ENCODE measurements around the gene ACACB.

ACACB gene

DNA sequence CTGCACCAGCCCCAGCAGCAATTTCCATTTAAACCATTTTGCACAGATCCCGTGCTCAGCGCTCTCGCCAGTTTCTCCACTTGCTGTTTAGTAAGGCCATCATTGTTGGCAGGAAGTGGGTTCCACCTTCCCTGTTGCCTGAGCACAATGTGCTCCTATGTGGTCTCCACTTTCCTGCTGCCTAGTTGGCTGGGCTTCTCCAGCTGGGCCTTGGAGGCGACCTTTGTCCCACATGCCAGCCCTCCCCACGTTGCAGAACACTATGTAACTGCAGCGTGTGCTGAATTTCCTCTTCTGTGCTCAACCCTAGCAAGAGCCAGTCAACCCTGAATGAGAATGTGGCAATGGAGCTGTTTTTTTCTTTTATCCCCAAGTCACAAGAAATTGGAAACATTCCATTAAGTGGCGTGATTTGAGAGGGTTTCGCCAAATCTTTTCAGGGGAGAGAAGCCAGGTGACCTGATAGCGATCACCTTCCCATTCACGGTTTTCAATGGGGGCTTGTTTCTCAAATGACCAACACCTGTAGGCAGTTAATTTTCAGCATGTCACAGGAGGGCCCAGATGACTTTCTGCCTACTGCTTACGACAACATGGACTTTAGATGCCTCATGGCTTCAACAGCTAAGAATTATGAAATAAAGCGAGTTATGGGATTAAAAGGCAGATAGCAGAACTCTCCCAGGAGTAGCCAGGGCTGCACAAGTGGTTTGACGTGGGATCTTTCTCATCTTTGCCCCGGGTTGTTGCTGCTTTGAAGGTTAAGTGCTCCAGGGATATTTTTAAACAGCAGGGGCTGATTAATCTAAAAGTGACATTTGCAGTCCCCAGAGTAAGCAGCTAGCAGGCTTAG lies at the start of gene ACACB:
ACACB (plus strand) TSS at position 830 of the 853 bp plus-strand sequence. CDS start 22,819 bp downstream, outside the sequence.
- no peak for DNase-seq

DNA sequence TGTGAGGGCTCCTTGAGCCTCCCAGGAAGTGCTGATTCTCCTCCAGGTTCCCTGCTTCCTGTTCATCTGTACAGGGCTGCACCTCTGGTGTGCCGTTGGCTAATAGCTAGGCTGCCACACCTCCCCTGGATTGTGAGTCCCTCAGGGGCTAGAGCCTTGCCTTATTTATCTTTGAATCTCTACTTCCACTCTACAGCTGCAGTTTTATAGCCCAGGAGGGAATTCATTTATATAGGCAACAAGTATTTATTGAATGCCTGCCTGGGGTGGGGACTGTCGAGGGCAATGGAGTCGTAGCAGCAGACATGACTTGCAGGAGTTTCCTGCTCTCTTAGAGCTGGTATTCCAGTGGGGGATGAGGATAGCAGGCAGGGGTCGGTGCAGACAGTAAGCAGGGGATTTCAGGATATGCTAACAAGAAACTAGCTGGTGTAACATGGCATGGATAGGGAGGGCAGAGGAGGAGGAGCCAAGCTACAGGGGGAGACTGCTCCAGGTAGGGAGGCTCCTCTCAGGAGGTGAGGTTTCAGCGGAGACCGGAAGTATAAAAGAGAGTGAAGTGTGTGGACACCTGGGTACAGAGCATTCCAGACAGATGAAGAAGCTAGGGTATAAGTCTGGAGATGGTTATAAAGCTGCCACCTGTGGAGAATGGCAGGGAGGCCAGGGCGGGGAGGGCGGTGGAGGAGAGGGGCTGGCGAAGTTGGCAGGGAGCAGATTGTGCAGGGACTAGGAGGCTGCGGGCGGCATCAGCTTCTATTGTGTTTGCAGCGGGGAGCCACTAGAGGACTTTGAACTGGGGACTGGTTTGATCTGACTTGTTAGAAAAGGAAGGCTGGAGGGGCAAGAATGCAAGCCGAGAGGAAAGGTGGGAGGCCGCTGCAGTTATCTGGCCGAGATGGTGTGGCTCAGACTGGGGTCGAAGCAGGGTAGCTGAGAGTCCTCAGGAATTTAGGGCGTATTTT lies 46.8 kb upstream of the ACACB start:
- DNase-seq: no peak

DNA sequence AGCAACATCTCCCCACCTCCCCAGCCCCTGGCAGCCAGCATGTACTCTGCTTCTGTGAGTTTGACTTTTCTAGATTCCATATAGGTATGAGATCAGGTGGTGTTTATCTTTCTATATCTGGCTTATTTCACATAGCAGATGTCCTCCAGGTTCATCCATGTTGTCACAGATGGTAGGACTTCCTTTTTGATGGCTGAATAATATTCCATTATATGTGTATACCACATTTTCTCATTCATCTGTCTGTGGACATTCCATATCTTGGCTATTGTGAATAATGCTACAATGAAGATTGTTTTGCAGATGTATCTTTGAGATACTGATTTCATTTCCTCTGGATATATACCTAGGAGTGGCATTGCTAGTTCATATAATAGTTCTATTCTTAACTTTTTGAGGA lies 41.5 kb upstream of the ACACB start:
- no peak for DNase-seq

DNA sequence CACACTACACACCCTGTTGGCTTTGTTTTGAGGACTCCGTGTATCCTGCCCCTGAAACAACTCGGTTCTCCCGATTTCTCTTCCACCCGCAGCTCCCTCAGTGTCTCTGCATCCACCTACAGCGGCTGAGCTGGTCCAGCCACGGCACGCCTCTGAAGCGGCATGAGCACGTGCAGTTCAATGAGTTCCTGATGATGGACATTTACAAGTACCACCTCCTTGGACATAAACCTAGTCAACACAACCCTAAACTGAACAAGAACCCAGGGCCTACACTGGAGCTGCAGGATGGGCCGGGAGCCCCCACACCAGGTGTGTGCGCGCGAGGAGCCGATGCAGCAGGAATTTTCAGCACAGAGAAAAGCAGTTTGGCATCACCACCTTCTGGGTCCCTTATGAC lies 33.6 kb upstream of the ACACB start:
- no peak for DNase-seq

DNA sequence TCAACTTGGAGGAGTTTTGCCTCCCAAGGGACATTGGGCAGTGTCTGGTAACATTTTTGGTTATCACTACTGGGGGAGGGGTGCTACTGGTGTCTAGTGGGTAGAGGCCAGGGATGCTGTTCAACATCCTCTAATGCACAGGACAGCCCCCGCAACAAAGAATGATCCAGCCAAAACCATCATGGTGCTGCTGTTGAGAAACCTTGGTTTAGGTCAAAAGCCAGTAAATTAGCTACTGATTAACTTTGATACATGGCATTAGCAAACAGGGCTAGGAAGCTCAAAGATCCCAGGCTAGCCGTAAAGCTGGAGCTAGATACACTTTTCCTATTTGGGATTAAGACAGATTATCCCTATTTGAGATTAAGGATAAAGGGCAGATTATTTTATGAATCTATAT lies 32.0 kb upstream of the ACACB start:
- no peak for DNase-seq

DNA sequence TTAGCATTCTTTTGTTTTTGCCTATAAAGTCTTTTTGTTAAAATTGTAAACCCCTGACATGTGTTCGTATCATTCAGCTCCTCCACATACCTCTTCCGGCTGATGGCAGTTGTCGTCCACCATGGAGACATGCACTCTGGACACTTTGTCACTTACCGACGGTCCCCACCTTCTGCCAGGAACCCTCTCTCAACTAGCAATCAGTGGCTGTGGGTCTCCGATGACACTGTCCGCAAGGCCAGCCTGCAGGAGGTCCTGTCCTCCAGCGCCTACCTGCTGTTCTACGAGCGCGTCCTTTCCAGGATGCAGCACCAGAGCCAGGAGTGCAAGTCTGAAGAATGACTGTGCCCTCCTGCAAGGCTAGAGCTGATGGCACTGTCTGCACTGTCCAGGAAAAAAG lies 30.8 kb upstream of the ACACB start:
- no peak for DNase-seq

DNA sequence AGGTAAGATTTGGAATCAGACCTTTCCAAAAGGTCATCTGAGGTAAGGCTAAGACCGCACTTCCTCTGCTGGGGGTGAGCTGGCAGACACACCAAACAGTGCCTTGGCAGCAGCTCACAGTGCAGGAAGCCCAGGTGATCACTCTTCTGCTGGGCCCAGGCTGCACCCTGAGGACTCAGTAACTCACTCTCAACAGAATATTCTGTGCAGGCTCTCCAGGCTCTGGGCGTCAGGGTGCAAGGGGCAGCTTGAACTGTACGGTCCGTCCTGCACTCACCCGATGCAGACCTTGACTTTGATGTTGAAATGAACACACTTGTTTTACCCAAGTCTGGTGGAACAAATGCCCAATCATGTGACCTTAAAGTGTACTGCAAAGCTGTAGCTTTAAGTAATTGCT lies 29.1 kb upstream of the ACACB start:
- DNase-seq: no peak

DNA sequence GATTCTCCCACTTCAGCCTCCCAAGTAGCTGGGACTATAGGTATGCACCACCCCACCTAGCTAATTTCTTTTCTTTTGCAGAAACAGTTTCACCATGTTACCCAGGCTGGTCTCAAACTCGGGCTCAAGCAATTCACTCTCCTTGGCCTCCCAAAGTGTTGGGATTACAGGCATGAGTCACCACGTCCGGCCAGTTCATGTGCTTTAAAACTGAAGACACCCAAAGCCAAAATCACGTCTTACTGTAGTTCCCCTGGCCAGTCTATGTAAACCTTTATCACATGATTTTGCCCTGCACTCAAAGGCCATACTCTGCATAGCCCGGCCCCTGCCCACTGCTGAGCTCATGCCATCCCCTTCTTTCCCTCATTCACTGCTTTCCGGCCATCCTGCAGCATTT lies 27.6 kb upstream of the ACACB start:
- DNase-seq: no peak

DNA sequence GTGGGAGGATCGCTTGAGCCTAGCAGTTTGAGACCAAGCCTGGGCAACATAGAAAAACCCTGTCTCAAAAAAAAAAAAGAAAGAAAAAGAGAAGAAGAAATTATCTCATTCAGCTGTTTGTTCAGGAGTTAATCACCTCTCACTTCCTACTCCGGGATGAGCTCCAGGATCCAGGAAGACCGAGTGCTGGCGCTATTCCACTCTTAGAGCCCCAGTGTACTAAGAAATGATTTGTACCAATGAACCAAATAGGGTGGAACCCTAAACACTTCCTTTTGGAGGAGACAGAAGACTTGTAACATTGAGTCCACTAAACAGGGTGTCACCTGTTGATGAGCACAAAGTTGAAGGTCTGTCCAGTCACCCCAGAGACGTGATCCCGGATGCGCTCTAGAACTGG lies 26.7 kb upstream of the ACACB start:
- DNase-seq: no peak

DNA sequence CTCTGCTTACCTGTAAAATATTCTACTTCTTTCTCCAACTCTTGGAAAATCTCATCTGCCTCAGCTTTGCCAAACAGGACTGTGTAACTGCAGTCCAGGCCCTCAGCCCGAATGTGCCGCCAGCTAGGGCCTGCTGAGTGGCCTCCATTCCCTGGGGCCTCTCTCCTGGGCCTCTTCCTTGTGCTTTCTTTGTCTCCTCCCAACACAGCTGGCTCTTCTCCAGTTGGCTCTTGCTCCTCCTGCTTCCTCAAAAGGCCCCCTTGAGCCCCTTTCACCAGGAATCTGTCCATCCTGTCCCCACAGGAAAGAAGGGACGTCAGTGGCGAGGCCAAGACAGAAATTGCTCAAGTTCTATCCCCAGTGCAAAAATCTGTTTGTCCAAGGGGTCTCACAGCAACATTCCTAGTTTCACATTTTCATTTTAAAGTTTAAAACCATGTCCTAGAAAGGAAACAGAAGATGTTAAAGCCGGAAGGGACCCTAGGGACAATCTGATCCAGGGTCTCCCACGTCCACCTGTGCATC lies 23.8 kb upstream of the ACACB start:
- DNase-seq: no peak

DNA sequence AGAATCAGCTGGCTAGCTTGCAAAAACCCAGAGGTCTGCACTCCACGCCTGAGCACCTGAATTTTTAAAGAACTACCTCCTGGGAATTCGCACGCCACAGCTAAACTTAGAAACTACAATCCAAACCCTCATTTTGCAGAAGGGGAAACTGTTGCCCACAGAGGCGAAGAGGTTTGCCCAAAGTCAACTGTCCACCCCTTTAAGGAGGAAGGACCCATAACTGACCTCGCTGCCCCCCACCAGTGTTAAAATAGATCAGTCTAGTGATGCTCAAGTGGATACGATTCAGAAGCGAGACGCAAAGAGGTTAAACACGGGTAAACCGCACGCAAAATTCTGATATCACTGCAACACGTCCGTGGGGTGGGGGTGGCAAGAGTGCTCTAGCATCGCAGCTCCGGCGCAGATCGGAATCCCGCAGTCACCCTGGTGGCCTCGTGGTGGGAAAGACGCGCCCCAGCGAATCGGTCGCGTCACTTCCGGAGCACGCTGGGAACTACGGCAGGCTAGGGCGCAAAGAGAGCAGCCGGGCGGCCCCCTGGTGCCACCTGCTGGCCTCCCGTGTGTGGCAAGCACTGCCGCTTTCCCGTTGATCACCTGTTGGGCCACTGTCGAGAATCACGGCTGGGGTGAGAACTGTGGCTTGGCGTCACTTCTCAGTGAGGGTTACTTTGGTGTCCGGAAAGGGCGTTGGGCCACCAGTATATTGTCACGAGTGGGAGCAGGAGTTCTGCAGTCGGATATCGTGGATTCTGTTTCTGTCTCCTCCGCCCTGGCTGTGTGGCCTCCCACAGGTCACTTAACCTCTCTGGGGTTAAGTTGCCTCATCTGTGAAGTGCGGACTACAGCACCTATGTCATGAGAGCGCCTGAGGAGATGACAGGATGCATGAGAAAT lies 23.1 kb upstream of the ACACB start, which contains the start of gene ALKBH2:
ALKBH2 (minus strand) TSS at position 451 of the 897 bp plus-strand sequence. CDS start 686 bp downstream, outside the sequence.
- peak; percentile 87 for DNase-seq

DNA sequence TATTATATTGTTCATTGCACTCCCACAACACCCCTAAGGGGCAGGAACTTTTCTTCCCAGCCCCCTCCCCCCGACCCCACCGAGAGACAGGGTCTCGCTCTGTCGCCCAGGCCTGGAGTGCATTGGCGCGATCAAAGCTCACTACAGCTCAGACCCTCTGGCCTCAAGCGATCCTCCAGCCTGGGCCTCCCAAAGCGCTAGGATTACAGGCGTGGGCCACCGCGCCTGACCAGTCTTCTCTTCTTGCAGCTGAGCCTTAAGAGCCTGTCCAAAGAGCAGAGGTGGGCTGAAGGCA lies 19.3 kb upstream of the ACACB start:
- no peak for DNase-seq

DNA sequence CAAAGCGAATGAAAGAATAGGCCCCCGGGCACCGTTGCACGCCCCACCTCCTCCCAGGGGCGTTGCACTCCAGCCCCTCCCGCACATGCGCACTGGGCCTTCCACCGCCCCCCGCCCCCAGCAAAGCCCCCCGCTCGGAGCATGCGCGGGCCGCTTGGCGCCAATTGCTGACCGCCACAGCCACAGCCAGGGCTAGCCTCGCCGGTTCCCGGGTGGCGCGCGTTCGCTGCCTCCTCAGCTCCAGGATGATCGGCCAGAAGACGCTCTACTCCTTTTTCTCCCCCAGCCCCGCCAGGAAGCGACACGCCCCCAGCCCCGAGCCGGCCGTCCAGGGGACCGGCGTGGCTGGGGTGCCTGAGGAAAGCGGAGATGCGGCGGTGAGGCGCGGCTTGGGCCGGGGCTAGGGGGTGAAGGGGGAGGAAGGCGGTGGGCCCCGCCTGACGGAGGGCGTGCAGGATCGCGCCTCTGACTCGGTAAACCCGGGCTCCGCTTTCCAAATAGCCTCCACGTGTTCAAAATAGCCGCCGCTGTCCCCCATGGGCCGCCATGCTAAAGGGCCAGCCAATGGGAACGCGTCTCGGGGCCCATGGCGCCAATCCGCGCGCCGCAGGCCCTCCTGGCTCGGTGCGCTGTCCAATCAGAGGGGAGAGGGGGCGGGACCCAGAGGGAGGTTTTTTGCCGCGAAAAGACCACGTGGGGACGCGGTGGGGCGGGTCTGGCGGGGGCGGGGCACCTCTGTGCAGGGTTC lies 18.8 kb upstream of the ACACB start, which contains the start of gene UNG:
UNG (plus strand) TSS at position 163 of the 748 bp plus-strand sequence; CDS start at position 246, 83 bp downstream.
- DNase-seq: peak; percentile 81

DNA sequence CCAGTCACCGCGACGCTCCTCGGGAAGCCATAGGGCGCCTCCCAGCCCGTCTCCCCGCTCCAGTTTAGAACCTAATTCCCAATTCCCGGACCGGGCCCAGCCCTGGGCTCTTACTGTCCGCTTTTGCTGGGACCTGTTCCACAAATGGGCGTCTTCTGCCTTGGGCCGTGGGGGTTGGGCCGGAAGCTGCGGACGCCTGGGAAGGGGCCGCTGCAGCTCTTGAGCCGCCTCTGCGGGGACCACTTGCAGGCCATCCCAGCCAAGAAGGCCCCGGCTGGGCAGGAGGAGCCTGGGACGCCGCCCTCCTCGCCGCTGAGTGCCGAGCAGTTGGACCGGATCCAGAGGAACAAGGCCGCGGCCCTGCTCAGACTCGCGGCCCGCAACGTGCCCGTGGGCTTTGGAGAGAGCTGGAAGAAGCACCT lies 18.2 kb upstream of the ACACB start:
- no peak for DNase-seq

DNA sequence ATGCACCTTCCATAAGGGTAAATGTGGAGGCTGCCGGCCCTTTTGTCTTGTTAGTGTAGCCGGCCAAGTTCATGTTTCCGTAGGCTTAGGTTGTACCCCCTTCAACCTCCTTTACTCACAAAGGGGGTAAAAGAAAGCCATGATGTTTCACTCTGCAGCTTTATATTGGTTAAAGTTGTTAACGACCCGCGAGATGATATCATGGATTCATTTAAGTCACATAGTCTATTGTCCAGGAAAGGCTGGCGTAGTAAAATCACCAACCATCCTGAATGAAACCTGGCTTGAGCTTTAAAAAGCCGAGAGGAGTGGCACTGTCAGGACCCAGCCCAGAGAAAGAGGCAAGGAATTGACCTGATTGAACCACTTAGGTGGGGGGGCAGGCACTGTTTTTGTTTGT lies 17.7 kb upstream of the ACACB start:
- DNase-seq: no peak

DNA sequence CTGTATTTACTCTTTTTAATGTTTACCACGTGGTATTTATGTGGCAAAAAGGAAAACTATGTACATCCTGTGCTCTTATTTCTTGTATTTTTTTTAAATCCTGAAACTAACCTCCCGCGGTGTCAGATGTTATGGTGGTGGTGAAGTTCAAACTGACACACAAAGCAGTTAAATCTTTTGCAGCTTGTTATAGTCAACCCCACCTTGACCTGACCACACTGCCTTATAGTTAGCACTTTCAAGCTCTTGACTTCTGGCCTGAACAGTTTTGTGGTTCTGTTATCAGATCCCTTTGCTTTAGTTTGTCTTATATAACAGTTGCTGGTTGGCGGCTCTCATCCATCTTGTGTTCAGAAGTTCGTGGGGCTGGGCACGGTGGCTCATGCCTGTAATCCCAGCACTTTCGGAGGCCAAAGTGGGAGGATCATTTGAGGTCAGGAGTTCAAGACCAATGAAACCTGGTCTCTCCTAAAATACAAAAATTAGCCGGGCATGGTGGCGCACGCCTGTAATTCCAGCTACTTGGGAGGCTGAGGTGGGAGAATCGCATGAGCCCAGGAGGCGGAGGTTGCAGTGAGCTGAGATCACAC lies 16.9 kb upstream of the ACACB start:
- no peak for DNase-seq

DNA sequence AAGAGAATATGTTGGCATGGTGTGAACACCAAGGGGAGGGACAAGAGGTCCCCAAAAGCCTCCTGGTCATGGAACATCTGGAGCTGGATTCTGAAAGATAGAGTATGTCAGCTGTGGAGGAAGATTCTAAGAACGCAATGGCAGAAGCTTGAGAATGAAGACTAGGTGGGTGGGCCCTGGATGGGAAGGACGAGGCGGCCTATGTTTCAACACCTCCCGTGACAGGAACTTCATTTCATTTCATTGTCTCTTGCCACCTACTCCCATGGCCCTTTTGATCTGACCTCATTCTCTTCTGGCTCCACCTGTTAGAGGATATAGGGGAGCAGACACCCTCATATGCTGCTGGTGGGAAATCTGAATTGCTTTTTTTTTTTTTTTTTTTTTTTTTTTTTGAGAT lies 15.6 kb upstream of the ACACB start:
- DNase-seq: no peak

DNA sequence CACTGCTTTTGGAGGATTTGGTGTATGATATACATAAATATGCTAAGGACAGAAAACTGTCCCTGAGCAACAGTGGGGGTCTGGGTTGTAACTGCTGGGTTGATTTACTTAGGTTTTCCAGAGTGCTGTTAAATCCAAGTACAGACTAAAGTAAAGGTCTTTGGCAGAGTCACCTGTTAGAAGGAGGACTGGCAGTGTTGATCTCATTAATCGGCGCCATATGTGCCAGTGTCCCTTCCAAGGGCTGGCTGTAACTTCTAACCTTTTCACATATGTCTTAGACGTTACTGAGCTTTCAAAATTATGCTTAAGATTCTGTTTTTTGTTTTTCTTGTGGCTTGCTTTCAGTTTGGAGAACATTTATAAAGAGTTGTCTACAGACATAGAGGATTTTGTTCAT lies 13.9 kb upstream of the ACACB start:
- no peak for DNase-seq

DNA sequence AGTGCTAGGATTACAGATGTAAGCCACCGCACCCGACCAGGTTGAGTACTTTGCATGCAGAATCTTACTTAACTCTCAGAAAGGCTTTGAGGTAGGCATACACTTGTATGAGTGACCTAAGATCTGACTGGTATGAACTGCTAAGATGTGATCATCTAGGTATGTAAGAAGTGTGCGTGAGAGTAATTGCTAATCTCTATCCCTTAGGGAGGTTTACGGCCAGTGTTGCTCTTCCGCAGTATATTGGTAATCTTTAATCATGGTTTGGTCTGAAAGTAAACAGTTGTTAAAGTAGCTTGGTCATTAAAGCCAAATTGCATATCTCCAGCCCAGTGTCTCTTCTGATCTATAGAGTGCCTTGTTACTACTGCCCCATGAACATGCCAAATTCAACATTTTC lies 11.2 kb upstream of the ACACB start:
- DNase-seq: no peak

DNA sequence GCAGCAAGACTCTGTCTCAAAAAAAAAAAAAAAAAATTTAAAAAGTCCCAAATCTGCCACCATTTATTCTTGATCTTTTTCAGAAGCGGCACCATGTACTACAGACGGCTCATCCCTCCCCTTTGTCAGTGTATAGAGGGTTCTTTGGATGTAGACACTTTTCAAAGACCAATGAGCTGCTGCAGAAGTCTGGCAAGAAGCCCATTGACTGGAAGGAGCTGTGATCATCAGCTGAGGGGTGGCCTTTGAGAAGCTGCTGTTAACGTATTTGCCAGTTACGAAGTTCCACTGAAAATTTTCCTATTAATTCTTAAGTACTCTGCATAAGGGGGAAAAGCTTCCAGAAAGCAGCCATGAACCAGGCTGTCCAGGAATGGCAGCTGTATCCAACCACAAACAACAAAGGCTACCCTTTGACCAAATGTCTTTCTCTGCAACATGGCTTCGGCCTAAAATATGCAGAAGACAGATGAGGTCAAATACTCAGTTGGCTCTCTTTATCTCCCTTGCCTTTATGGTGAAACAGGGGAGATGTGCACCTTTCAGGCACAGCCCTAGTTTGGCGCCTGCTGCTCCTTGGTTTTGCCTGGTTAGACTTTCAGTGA lies 6.5 kb upstream of the ACACB start:
- no peak for DNase-seq

DNA sequence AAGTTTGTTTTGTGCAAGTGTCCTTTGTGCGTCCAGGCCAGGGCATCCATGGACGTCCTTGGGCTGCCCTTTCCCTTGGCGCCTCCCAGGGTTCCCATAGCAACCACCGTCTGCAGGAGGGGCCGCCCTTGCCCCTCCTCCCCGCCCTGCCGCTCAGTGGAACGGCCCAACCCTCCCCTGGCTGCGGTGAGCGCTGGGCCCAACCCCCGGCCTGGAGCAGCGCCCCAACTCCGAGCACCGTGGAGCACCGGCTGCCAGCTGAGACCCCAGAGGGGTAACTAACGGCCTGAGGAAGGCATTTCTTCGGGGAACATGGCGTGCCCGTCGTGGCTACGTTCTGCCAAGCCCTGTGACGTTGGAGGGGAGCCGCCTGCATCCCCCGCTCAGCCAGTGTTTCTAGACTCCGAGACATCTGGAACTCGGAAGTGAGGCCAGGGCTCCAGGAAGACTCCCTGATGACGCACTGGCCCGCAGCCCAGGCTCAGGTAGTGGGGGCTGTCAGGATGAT lies 5.3 kb upstream of the ACACB start:
- DNase-seq: no peak
